ENCODE data around the gene MON2. TPM values are rescaled to one million over a fixed set of nuclear protein-coding genes. Genes with fewer than 3 reads are reported as not detected.

The MON2 gene
- total RNA-seq, 1 donor from 2014 or later: 17.2 TPM

DNA sequence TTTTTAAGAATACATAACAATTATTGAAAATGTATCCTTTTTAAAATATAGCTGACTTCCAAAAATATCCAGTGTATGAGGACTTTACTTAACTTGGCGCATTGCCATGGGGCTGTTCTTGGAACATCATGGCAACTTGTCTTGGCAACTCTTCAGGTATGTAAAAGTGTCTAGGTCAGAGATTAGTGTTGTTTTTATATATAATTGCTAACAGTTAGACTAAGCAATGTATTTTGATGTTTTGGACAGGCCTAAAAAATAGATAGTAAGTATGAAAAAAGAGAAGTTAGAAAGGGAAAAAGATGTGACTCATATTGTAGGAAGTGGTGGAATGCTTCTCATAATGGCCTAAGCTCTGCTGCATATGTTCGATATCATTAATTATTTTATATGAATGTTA, 70.9 kb downstream of the MON2 start:
- TF ChIP-seq, protein P1, sequence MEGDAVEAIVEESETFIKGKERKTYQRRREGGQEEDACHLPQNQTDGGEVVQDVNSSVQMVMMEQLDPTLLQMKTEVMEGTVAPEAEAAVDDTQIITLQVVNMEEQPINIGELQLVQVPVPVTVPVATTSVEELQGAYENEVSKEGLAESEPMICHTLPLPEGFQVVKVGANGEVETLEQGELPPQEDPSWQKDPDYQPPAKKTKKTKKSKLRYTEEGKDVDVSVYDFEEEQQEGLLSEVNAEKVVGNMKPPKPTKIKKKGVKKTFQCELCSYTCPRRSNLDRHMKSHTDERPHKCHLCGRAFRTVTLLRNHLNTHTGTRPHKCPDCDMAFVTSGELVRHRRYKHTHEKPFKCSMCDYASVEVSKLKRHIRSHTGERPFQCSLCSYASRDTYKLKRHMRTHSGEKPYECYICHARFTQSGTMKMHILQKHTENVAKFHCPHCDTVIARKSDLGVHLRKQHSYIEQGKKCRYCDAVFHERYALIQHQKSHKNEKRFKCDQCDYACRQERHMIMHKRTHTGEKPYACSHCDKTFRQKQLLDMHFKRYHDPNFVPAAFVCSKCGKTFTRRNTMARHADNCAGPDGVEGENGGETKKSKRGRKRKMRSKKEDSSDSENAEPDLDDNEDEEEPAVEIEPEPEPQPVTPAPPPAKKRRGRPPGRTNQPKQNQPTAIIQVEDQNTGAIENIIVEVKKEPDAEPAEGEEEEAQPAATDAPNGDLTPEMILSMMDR (IDR thresholded peaks at IDR 0.05; ENCODE audit: borderline replicate concordance): no peak

DNA sequence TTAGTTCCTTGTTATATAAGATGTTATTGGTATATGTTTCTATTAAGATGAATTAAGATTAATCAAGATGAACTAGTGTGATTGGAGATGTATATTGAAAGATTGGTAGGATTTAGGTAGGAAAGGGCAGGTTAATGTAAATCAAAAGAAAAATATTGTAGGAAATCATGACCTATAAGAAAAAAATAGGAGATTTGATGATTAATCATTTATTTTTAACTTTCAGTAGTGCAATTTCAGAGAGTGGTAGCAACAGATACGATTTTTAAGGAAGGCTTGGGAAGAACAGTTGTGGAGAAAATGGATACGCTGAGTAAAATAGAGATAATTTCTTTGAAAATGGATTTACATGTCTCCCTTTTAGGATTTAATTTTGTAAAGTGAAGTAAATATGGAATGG, 73.7 kb downstream of the MON2 start:
- peaks cover 46% of the 10 kb centered on the region for H3K36me3 ChIP-seq
- H3K4me3 ChIP-seq: no peak overlapping the region
- H3K9me3 ChIP-seq (replicated peaks): no peaks in the 10 kb centered on the region
- H3K4me1 ChIP-seq: peaks cover 14% of the 10 kb centered on the region
- no peak for DNase-seq
- H3K27ac ChIP-seq (replicated peaks): no peak overlapping the region
- TF ChIP-seq, protein P1 (IDR thresholded peaks at IDR 0.05; ENCODE audit: borderline replicate concordance): no peak
- H3K27me3 ChIP-seq (ENCODE audit: low read depth): no peaks in the 10 kb centered on the region
- intact Hi-C loops (cut with micrococcal nuclease): no loop called here

More for the DNA sequence above, 70.9 kb downstream of the MON2 start:
- H3K27ac ChIP-seq (replicated peaks): peak overlapping the region; percentile 44
- H3K9me3 ChIP-seq (replicated peaks): no peaks in the 10 kb centered on the region
- no peak overlapping the region for H3K4me3 ChIP-seq
- intact Hi-C loops (cut with micrococcal nuclease): no loop called here
- H3K4me1 ChIP-seq: peaks cover 14% of the 10 kb centered on the region
- no peak for DNase-seq
- no peaks in the 10 kb centered on the region for H3K27me3 ChIP-seq (ENCODE audit: low read depth)
- H3K36me3 ChIP-seq: peaks cover 42% of the 10 kb centered on the region

DNA sequence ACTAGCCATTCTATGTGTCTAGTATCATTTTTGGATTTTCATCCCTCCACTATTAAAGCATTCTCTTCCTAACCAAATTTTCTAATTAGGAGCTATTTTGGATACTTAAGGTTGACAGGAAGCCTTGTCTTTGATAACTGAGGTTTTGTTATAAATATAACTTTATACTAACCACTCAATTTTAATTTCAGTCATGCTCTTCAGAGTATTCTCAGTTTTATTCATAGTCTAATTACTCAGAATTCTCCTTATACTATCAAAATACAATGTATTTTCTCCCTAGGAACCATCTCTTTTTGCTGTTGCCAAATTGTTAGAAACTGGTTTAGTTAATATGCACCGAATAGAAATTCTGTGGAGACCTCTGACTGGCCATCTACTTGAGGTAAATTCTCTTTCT, 76.2 kb downstream of the MON2 start:
- peaks cover 6% of the 10 kb centered on the region for H3K4me1 ChIP-seq
- no peak for DNase-seq
- peaks cover 59% of the 10 kb centered on the region for H3K36me3 ChIP-seq
- no peak overlapping the region for H3K4me3 ChIP-seq
- no peaks in the 10 kb centered on the region for H3K27me3 ChIP-seq (ENCODE audit: low read depth)
- H3K27ac ChIP-seq (replicated peaks): no peak overlapping the region
- intact Hi-C loops (cut with micrococcal nuclease): no loop called here
- H3K9me3 ChIP-seq (replicated peaks): no peaks in the 10 kb centered on the region
- TF ChIP-seq, protein P1 (IDR thresholded peaks at IDR 0.05; ENCODE audit: borderline replicate concordance): no peak

DNA sequence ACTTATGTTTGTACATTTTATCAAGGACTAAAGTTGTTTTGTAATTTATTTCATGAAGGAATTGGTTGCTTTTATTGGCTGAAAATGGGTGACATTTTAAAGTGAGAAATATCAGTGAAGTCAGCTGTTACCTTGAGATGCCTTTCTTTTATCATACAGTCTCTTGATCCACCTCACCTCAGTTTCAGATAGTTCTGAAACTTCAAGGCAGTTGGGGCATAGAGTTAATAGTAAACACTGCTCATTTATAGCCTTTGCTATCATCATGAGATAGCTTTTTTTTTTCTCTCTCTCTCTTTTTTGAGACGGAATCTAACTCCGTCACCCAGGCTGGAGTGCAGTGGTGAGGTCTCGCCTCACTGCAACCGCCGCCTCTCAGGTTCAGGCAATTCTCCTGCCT, 76.7 kb downstream of the MON2 start:
- DNase-seq: no peak
- intact Hi-C loops (cut with micrococcal nuclease): no loop called here
- peaks cover 60% of the 10 kb centered on the region for H3K36me3 ChIP-seq
- H3K27ac ChIP-seq (replicated peaks): no peak overlapping the region
- H3K27me3 ChIP-seq (ENCODE audit: low read depth): no peaks in the 10 kb centered on the region
- no peak overlapping the region for H3K4me3 ChIP-seq
- no peaks in the 10 kb centered on the region for H3K9me3 ChIP-seq (replicated peaks)
- TF ChIP-seq, protein P1 (IDR thresholded peaks at IDR 0.05; ENCODE audit: borderline replicate concordance): no peak
- peaks cover under 1% of the 10 kb centered on the region for H3K4me1 ChIP-seq

DNA sequence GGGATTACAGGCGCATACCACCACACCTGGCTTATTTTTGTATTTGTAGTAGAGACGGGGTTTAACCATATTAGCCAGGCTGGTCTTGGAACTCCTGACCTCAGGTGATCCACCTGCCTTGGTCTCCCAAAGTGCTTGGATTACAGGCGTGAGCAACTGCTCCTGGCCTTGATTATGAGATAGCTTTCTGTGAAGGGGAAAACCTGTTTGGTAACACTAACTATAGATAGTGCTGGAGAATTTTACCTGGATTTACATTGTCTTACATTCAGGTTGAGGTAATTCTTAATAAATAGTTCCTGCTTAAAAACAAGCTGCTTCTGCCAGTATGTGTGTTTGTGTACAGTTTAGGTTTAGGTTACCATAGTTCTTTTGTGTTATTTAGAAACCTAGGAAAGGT, 77.1 kb downstream of the MON2 start:
- intact Hi-C loops (cut with micrococcal nuclease): no loop called here
- DNase-seq: no peak
- H3K27me3 ChIP-seq (ENCODE audit: low read depth): no peaks in the 10 kb centered on the region
- peaks cover 59% of the 10 kb centered on the region for H3K36me3 ChIP-seq
- TF ChIP-seq, protein P1 (IDR thresholded peaks at IDR 0.05; ENCODE audit: borderline replicate concordance): no peak
- no peak overlapping the region for H3K4me3 ChIP-seq
- H3K9me3 ChIP-seq (replicated peaks): no peaks in the 10 kb centered on the region
- H3K27ac ChIP-seq (replicated peaks): no peak overlapping the region
- H3K4me1 ChIP-seq: no peaks in the 10 kb centered on the region
